Measurements from ENCODE around the gene PIGM. TPM values are rescaled to one million over a fixed set of nuclear protein-coding genes. Genes with fewer than 3 reads are reported as not detected.

Gene PIGM
- total RNA-seq, 1 experiment from 2014 or later, result 13.2 TPM

DNA sequence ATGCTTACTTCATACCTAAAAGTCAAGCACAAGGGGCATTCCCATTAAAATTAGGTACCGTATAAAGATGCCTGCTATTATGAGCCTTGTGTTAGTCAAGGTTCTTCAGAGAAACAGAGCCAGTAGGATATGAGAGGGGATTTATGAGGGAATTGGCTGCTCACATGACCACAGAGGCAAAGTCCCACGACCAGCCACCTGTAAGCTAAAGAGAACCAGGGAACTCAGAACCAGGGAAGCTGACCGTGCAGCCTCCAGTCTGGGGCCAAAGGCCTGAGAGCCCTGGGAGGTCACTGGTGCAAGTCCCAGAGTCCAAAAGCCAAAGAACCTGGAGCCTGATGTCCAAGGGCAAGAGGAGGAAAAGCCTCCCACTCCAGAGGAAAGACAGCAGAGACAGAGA, 20.0 kb downstream of the PIGM start:
- no peaks in the 10 kb centered on the region for H3K36me3 Mint-ChIP-seq (ENCODE audit: insufficient read depth, unreplicated experiment)
- H3K4me3 Mint-ChIP-seq (ENCODE audit: low read depth, unreplicated experiment), result no peak overlapping the region
- no peak overlapping the region for H3K27ac Mint-ChIP-seq (ENCODE audit: unreplicated experiment)
- TF ChIP-seq, protein P1, sequence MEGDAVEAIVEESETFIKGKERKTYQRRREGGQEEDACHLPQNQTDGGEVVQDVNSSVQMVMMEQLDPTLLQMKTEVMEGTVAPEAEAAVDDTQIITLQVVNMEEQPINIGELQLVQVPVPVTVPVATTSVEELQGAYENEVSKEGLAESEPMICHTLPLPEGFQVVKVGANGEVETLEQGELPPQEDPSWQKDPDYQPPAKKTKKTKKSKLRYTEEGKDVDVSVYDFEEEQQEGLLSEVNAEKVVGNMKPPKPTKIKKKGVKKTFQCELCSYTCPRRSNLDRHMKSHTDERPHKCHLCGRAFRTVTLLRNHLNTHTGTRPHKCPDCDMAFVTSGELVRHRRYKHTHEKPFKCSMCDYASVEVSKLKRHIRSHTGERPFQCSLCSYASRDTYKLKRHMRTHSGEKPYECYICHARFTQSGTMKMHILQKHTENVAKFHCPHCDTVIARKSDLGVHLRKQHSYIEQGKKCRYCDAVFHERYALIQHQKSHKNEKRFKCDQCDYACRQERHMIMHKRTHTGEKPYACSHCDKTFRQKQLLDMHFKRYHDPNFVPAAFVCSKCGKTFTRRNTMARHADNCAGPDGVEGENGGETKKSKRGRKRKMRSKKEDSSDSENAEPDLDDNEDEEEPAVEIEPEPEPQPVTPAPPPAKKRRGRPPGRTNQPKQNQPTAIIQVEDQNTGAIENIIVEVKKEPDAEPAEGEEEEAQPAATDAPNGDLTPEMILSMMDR (IDR thresholded peaks at IDR 0.05; ENCODE audit: unreplicated experiment), result no peak
- intact Hi-C loops (cut with micrococcal nuclease; ENCODE audit: unreplicated experiment), result no loop called here
- CTCF ChIA-PET, result no interaction called here
- no peaks in the 10 kb centered on the region for H3K4me1 Mint-ChIP-seq (ENCODE audit: low read depth, unreplicated experiment)
- DNase-seq, result no peak
- no peaks in the 10 kb centered on the region for H3K9me3 Mint-ChIP-seq (ENCODE audit: low read depth, unreplicated experiment)
- peaks cover 28% of the 10 kb centered on the region for H3K27me3 Mint-ChIP-seq (ENCODE audit: unreplicated experiment)
- no TSS peak for BruUV-seq (replicated peaks)

GRCh38 chr1:160009801-160010200, 22.0 kb downstream of the PIGM start:
- H3K9me3 Mint-ChIP-seq (ENCODE audit: low read depth, unreplicated experiment), result no peaks in the 10 kb centered on the region
- intact Hi-C loops (cut with micrococcal nuclease; ENCODE audit: unreplicated experiment), result loop anchor here (10.0 kb wide), 1 partner anchor 875 kb away; no protein-coding TSS in a partner anchor
- BruUV-seq (replicated peaks), result no TSS peak
- H3K4me1 Mint-ChIP-seq (ENCODE audit: low read depth, unreplicated experiment), result no peaks in the 10 kb centered on the region
- no peak for DNase-seq
- CTCF ChIA-PET, result interaction anchor here (0.7 kb wide), 1 partner anchor 109 kb away, joined by 3 read pairs; no protein-coding TSS in a partner anchor
- H3K4me3 Mint-ChIP-seq (ENCODE audit: low read depth, unreplicated experiment), result no peak overlapping the region
- H3K27ac Mint-ChIP-seq (ENCODE audit: unreplicated experiment), result no peak overlapping the region
- H3K27me3 Mint-ChIP-seq (ENCODE audit: unreplicated experiment), result peaks cover 30% of the 10 kb centered on the region
- H3K36me3 Mint-ChIP-seq (ENCODE audit: insufficient read depth, unreplicated experiment), result no peaks in the 10 kb centered on the region
- TF ChIP-seq, protein P1 (IDR thresholded peaks at IDR 0.05; ENCODE audit: unreplicated experiment), result no peak

GRCh38 chr1:160009081-160009480, 22.7 kb downstream of the PIGM start:
- Mint-ChIP-seq H3K4me1 (ENCODE audit: low read depth, unreplicated experiment) (no peaks in the 10 kb centered on the region), H3K36me3 (ENCODE audit: insufficient read depth, unreplicated experiment) (no peaks in the 10 kb centered on the region), H3K27me3 (ENCODE audit: unreplicated experiment) (peaks cover 36% of the 10 kb centered on the region), H3K9me3 (ENCODE audit: low read depth, unreplicated experiment) (no peaks in the 10 kb centered on the region), H3K4me3 (ENCODE audit: low read depth, unreplicated experiment) (no peak overlapping the region), H3K27ac (ENCODE audit: unreplicated experiment) (no peak overlapping the region)
- DNase-seq, result no peak
- intact Hi-C loops (cut with micrococcal nuclease; ENCODE audit: unreplicated experiment), result loop anchor here (10.0 kb wide), 1 partner anchor 874 kb away; no protein-coding TSS in a partner anchor
- BruUV-seq (replicated peaks), result no TSS peak
- CTCF ChIA-PET, result interaction anchor here (4.2 kb wide), 1 partner anchor 118 kb away, joined by 110 read pairs; no protein-coding TSS in a partner anchor
- TF ChIP-seq, protein P1 (IDR thresholded peaks at IDR 0.05; ENCODE audit: unreplicated experiment), result no peak

- Mint-ChIP-seq H3K4me3 (ENCODE audit: low read depth, unreplicated experiment) (no peak overlapping the region), H3K36me3 (ENCODE audit: insufficient read depth, unreplicated experiment) (no peaks in the 10 kb centered on the region), H3K9me3 (ENCODE audit: low read depth, unreplicated experiment) (no peaks in the 10 kb centered on the region), H3K4me1 (ENCODE audit: low read depth, unreplicated experiment) (no peaks in the 10 kb centered on the region), H3K27ac (ENCODE audit: unreplicated experiment) (no peak overlapping the region), H3K27me3 (ENCODE audit: unreplicated experiment) (peaks cover 42% of the 10 kb centered on the region)
- TF ChIP-seq, protein P1 (IDR thresholded peaks at IDR 0.05; ENCODE audit: unreplicated experiment), result peak; percentile 67
- BruUV-seq (replicated peaks), result no TSS peak
- CTCF ChIA-PET, result interaction anchor here (0.6 to 4.2 kb wide), 34 partner anchors 8 to 875 kb away, joined by 3 to 110 read pairs (median 5); partner anchors contain the start of genes FCRL6, IGSF8, IGSF9 and TAGLN2
- intact Hi-C loops (cut with micrococcal nuclease; ENCODE audit: unreplicated experiment), result loop anchor here (1.0 to 10.0 kb wide), 4 partner anchors 116 to 873 kb away; no protein-coding TSS in a partner anchor
- DNase-seq, result no peak
Observed at GRCh38 chr1:160007577-160008200, 24.1 kb downstream of the PIGM start.
